ENCODE results near the gene CEP152. TPM values are rescaled to one million over a fixed set of nuclear protein-coding genes. Genes with fewer than 3 reads are reported as not detected.

CEP152 gene
- total RNA-seq, 6 experiments from 2014 or later: 0.93 to 40.3 (median 2.0) TPM

DNA sequence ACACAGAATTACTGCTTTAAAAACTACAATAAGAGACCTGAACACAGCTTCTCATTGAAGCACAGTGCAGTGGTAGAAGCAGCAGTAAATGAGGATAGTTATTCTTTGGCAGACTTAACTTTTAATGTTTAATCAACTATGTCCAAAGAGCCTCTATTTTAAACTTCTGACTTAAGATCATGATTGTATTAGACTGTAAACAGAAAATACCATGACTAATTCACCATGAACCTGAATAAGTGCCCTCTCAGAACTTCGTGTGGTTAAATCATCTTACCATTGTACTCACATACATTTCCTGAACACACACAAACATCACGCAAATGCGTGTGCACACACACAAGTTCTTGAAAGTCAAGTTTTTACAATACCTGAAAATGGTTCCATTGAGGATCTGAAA is 13.9 kb downstream of the CEP152 start:
- no peak for TF ChIP-seq POLR2A (IDR thresholded peaks at IDR 0.05)
- TF ChIP-seq, protein P1, sequence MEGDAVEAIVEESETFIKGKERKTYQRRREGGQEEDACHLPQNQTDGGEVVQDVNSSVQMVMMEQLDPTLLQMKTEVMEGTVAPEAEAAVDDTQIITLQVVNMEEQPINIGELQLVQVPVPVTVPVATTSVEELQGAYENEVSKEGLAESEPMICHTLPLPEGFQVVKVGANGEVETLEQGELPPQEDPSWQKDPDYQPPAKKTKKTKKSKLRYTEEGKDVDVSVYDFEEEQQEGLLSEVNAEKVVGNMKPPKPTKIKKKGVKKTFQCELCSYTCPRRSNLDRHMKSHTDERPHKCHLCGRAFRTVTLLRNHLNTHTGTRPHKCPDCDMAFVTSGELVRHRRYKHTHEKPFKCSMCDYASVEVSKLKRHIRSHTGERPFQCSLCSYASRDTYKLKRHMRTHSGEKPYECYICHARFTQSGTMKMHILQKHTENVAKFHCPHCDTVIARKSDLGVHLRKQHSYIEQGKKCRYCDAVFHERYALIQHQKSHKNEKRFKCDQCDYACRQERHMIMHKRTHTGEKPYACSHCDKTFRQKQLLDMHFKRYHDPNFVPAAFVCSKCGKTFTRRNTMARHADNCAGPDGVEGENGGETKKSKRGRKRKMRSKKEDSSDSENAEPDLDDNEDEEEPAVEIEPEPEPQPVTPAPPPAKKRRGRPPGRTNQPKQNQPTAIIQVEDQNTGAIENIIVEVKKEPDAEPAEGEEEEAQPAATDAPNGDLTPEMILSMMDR (IDR thresholded peaks at IDR 0.05): no peak
- Histone ChIP-seq H3K4me3 (no peak overlapping the region), H3K27ac (no peak overlapping the region), H3K27me3 (no peaks in the 10 kb centered on the region), H3K4me1 (peaks cover 0 to 22% (median 3%) of the 10 kb centered on the region in 4 donors), H3K9me3 (no peaks in the 10 kb centered on the region), H3K36me3 (no peaks in the 10 kb centered on the region)
- 70% methylated on average over 3 of the region's 3 CpGs for WGBS (ENCODE audit: insufficient coverage, low coverage, low lambda C conversion rate, missing lambda C conversion rate)
- intact Hi-C loops (cut with DNase I): no loop called here
- DNase-seq: no peak
- peak; percentile 19 to 72 (median 32) for ATAC-seq

DNA sequence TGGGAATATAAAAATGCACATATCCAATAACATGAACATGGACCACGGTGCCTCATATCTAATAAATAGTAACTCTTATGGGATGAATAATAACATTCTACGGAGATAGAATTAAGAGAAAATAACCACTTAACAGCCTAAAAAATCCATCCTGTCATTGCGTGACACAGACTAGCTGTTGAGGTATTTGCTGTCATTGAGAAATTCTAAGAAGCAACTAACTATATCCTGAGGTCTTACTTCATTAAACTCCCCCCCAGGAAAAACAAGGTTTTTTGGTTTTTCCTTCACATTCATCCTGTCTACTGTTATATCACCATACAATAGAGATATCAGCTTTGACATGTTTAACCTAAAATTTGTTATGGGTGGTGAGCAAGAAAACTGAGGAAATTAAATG is 14.3 kb downstream of the CEP152 start:
- no peaks in the 10 kb centered on the region for H3K27me3 ChIP-seq
- peaks cover 0 to 22% (median 3%) of the 10 kb centered on the region in 4 donors for H3K4me1 ChIP-seq
- TF ChIP-seq, protein P1 (IDR thresholded peaks at IDR 0.05): no peak
- no peak for TF ChIP-seq POLR2A (IDR thresholded peaks at IDR 0.05)
- no peak overlapping the region for H3K27ac ChIP-seq
- intact Hi-C loops (cut with DNase I): no loop called here
- 91% methylated on average over 3 of the region's 3 CpGs for WGBS (ENCODE audit: insufficient coverage, low coverage, low lambda C conversion rate, missing lambda C conversion rate)
- ATAC-seq (no peak), DNase-seq (no peak)
- no peak overlapping the region for H3K4me3 ChIP-seq
- no peaks in the 10 kb centered on the region for H3K36me3 ChIP-seq
- no peaks in the 10 kb centered on the region for H3K9me3 ChIP-seq

DNA sequence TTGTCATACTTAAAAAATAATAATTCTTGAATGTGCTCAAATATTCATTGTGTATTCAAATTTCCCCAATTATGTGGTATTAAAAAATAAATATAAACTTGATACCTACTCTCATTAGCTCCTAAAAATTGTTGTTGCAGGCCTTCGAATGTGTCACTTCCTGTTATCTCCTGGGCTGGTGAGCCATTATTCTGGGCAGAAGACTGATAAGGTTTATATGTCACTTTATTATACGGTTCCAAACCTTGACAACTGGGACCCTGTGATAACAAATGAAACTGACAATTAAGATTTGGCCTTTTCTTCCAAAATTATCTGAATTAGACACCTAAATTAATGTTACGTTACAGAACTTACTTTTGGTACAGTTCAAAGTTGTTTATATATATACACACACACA is 15.0 kb downstream of the CEP152 start:
- 73% methylated on average over 3 of the region's 3 CpGs for WGBS (ENCODE audit: insufficient coverage, low coverage, low lambda C conversion rate, missing lambda C conversion rate)
- intact Hi-C loops (cut with DNase I): no loop called here

DNA sequence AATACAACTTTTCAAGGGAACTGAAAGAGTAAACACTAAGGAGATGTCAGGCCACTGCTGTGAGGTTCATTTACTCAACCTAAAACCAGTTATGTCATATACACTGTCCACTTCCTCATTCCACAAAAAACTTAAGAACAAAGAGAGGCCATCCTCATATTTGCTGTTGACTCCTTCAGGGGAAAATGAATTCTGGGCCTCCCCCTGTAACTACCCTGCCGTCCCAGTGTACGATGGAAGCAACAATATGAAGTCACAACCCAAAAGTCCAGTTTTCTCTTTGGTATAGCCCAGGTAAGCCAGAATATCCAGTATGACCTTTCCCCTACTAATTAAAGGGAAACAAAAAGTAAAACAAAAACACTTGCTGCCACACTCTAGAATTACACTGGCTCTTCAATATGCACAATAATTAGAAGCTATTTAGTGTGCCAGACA is 16.2 kb downstream of the CEP152 start:
- peak overlapping the region in 1 of 3 donors; percentile 13 for H3K4me3 ChIP-seq
- peak; percentile 84 to 91 (median 88) for ATAC-seq

More for the DNA sequence above, 15.0 kb downstream of the CEP152 start:
- Histone ChIP-seq H3K4me1 (peaks cover 0 to 21% (median 3%) of the 10 kb centered on the region in 4 donors), H3K9me3 (no peaks in the 10 kb centered on the region), H3K4me3 (no peak overlapping the region), H3K27me3 (no peaks in the 10 kb centered on the region), H3K36me3 (no peaks in the 10 kb centered on the region), H3K27ac (no peak overlapping the region)
- DNase-seq (no peak), ATAC-seq (no peak)
- TF ChIP-seq, protein P1 (IDR thresholded peaks at IDR 0.05): no peak
- TF ChIP-seq POLR2A (IDR thresholded peaks at IDR 0.05): no peak

More for the DNA sequence above, 16.2 kb downstream of the CEP152 start:
- peaks cover 0 to 11% (median 3%) of the 10 kb centered on the region in 4 donors for H3K4me1 ChIP-seq
- WGBS (ENCODE audit: insufficient coverage, low coverage, low lambda C conversion rate, missing lambda C conversion rate): 29% methylated on average over 2 of the region's 2 CpGs
- no peaks in the 10 kb centered on the region for H3K27me3 ChIP-seq
- intact Hi-C loops (cut with DNase I): no loop called here
- no peak for DNase-seq
- TF ChIP-seq POLR2A (IDR thresholded peaks at IDR 0.05): no peak
- TF ChIP-seq, protein P1 (IDR thresholded peaks at IDR 0.05): no peak
- no peaks in the 10 kb centered on the region for H3K9me3 ChIP-seq
- no peaks in the 10 kb centered on the region for H3K36me3 ChIP-seq
- peak overlapping the region; percentile 18 to 68 (median 64) for H3K27ac ChIP-seq

Measured in right lobe of liver (tissue), 6 donors.